K562 treated with DMSO at 1 percent for 24 hours (cell line): ENCODE data around the gene PCDHGB5. TPM values are rescaled to one million over a fixed set of nuclear protein-coding genes. Genes with fewer than 3 reads are reported as not detected.

Source experiments
- total RNA-seq: library from RNA; unstranded; fragments of 300-600 nt; gene quantifications from 2 replicates; pipeline ENCODE4 v1.2.3, GENCODE V29; 2022; ENCODE audit warnings: low read depth; ENCODE audit not compliant: insufficient read depth

Gene PCDHGB5
- total RNA-seq = 0.42 and 0.75 TPM in 2 replicates

GRCh38 chr5:141397756-141398551, at the start of gene PCDHGB5:
Gene PCDHGB5, plus strand, starts transcription at chr5:141397947. Its CDS starts 181 bp downstream, at chr5:141398128.

GRCh38 chr5:141349917-141350619, 47.7 kb upstream of the PCDHGB5 start, which contains the start of gene PCDHGB1:
Gene PCDHGB1, plus strand, starts transcription at chr5:141350099. Its CDS starts 162 bp downstream, at chr5:141350261.

GRCh38 chr5:141354900-141355469, 42.8 kb upstream of the PCDHGB5 start, which contains the start of gene PCDHGA4:
Gene PCDHGA4, plus strand, starts transcription at chr5:141355021. Its CDS starts 87 bp downstream, at chr5:141355108.

GRCh38 chr5:141359790-141360426, 37.8 kb upstream of the PCDHGB5 start, which contains the start of gene PCDHGB2:
Gene PCDHGB2, plus strand, starts transcription at chr5:141359994. Its CDS starts 142 bp downstream, at chr5:141360136.

GRCh38 chr5:141363952-141364660, 33.6 kb upstream of the PCDHGB5 start, which contains the start of gene PCDHGA5:
Gene PCDHGA5, plus strand, starts transcription at chr5:141364162. Its CDS starts 169 bp downstream, at chr5:141364331.

GRCh38 chr5:141369994-141370848, 27.5 kb upstream of the PCDHGB5 start, which contains the start of gene PCDHGB3:
Gene PCDHGB3, plus strand, starts transcription at chr5:141370242. Its CDS starts 153 bp downstream, at chr5:141370395.

GRCh38 chr5:141373673-141374317, 24.0 kb upstream of the PCDHGB5 start, which contains the start of gene PCDHGA6:
Gene PCDHGA6, plus strand, starts transcription at chr5:141373891. Its CDS starts 193 bp downstream, at chr5:141374084.

GRCh38 chr5:141382469-141383294, 15.1 kb upstream of the PCDHGB5 start, which contains the start of gene PCDHGA7:
Gene PCDHGA7, plus strand, starts transcription at chr5:141382742. Its CDS starts 158 bp downstream, at chr5:141382900.

GRCh38 chr5:141387557-141388311, 10.0 kb upstream of the PCDHGB5 start, which contains the start of gene PCDHGB4:
Gene PCDHGB4, plus strand, starts transcription at chr5:141387698. Its CDS starts 187 bp downstream, at chr5:141387885.

GRCh38 chr5:141392429-141393198, 5.1 kb upstream of the PCDHGB5 start, which contains the start of gene PCDHGA8:
Gene PCDHGA8, plus strand, starts transcription at chr5:141392633. Its CDS starts 181 bp downstream, at chr5:141392814.

GRCh38 chr5:141402553-141403243, 5.0 kb downstream of the PCDHGB5 start, which contains the start of gene PCDHGA9:
Gene PCDHGA9, plus strand, starts transcription at chr5:141402778. Its CDS starts 175 bp downstream, at chr5:141402953.

GRCh38 chr5:141407790-141408505, 10.2 kb downstream of the PCDHGB5 start, which contains the start of gene PCDHGB6:
Gene PCDHGB6, plus strand, starts transcription at chr5:141408021. Its CDS starts 182 bp downstream, at chr5:141408203.

GRCh38 chr5:141412854-141413539, 15.2 kb downstream of the PCDHGB5 start, which contains the start of gene PCDHGA10:
Gene PCDHGA10, plus strand, starts transcription at chr5:141412987. Its CDS starts 189 bp downstream, at chr5:141413176.

GRCh38 chr5:141417494-141418172, 19.9 kb downstream of the PCDHGB5 start, which contains the start of gene PCDHGB7:
Gene PCDHGB7, plus strand, starts transcription at chr5:141417677. Its CDS starts 183 bp downstream, at chr5:141417860.

